GM12891 (cell line): ENCODE results near the gene SIRT6.

Experiments
- PAX5 ChIP-seq: IDR thresholded peaks from 2 replicates; pipeline ENCODE4 v1.6.1; 2011; ENCODE audit warnings: low read length, moderate library complexity, mild to moderate bottlenecking; ENCODE audit not compliant: insufficient read depth, severe bottlenecking
- POLR2A ChIP-seq: IDR thresholded peaks from 2 replicates; pipeline ENCODE4 v1.6.1; 2011; ENCODE audit warnings: low read depth, low read length, control low read depth
- POLR2AphosphoS5 ChIP-seq: IDR thresholded peaks from 2 replicates; pipeline ENCODE4 v1.6.1; 2011; ENCODE audit warnings: low read depth, low read length, control low read depth
- SPI1 ChIP-seq: IDR thresholded peaks from 2 replicates; pipeline ENCODE4 v1.6.1; 2011; ENCODE audit warnings: low read depth, low read length, control low read depth
- TAF1 ChIP-seq: IDR thresholded peaks from 2 replicates; pipeline ENCODE4 v1.6.1; 2011; ENCODE audit warnings: low read depth, low read length, control low read depth

DNA sequence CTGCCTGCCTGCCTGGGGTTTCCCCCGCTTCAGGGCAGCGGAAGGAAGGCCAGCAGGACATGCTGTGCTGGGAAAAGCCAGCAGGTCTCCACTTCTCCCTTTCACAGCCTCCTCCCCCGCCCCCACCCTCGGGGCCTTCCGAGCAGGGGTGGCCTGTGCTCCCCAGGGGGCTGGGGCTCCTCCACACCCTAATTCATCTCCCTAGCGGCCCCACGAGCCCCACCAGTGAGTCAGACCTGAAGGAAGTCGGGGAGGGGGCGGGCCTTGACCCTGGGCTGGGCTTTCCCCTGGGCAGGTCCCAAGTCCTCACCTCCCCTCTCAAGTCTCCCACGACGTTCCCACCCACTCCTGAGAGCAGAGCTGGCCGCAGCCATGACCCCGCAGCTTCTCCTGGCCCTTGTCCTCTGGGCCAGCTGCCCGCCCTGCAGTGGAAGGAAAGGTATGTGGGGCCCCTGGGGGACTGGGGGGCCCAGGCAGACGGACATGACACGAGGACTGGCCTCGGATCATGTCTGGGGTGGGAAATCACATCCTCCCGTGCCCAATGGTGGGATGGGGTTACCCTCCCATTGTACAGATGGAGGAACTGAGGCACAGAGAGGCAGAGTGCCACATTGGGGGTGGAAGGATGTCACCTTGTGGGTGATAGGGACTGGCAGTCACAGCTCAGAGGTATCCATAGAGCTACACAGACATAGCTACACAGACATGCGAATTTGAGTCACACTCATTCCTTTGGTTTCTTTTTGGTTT lies 47.0 kb upstream of the SIRT6 start, which contains the start of gene EBI3:
- TF ChIP-seq POLR2A (no peak; the same call in 1 of the 2 replicates), PAX5 (no peak), POLR2AphosphoS5 (no peak; the same call in 1 of the 2 replicates), TAF1 (peak; percentile 66), SPI1 (peak; percentile 71)
